ENCODE data around the gene FARP1. TPM values are rescaled to one million over a fixed set of nuclear protein-coding genes. Genes with fewer than 3 reads are reported as not detected.

The FARP1 gene
- total and polyA plus RNA-seq, 2 of the 13 experiments (the other 11 are each of a cell fraction or from before 2014, with no cell fraction given): 70.6 to 126 TPM

DNA sequence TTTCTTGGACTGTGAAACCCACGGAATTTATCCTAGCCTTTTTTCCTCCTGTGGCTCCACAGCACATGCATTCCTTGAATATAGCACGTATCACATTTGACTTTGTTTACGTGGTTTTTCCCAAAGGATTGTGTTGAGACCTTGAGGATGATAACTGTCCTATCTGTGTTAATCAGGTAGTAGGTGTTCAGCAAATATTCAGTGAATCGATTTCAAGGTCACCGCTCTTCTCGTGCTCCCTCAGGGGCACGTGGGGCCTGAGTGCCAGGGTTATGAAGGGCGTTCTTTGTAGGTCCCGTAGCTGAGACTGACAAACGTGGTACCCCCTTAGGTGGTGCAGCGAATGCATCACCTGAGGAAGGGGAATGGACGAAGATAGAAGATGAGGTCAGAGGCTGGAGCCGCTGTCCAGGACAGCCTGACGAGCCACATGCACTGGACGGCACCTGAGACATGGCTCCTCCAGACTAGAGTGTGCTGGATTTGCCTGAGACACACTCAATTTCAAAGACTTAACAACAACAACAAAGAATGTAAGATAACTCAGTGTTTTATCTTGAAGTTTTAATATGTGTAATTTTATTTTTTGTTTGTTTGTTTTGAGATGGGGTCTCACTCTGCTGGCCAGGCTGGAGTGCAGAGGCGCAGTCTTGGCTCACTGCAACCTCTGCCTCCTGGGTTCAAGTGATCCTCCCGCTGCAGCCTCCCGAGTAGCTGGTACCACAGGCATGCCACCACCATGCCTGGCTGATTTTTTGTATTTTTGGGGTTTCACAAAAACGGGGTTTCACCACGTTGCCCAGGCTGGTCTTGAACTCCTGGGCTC is 165.4 kb downstream of the FARP1 start (continued):
- TF ChIP-seq, protein P1, sequence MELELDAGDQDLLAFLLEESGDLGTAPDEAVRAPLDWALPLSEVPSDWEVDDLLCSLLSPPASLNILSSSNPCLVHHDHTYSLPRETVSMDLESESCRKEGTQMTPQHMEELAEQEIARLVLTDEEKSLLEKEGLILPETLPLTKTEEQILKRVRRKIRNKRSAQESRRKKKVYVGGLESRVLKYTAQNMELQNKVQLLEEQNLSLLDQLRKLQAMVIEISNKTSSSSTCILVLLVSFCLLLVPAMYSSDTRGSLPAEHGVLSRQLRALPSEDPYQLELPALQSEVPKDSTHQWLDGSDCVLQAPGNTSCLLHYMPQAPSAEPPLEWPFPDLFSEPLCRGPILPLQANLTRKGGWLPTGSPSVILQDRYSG (CRISPR knock-in tag; IDR thresholded peaks at IDR 0.05): no peak
- TF ChIP-seq, protein P2, sequence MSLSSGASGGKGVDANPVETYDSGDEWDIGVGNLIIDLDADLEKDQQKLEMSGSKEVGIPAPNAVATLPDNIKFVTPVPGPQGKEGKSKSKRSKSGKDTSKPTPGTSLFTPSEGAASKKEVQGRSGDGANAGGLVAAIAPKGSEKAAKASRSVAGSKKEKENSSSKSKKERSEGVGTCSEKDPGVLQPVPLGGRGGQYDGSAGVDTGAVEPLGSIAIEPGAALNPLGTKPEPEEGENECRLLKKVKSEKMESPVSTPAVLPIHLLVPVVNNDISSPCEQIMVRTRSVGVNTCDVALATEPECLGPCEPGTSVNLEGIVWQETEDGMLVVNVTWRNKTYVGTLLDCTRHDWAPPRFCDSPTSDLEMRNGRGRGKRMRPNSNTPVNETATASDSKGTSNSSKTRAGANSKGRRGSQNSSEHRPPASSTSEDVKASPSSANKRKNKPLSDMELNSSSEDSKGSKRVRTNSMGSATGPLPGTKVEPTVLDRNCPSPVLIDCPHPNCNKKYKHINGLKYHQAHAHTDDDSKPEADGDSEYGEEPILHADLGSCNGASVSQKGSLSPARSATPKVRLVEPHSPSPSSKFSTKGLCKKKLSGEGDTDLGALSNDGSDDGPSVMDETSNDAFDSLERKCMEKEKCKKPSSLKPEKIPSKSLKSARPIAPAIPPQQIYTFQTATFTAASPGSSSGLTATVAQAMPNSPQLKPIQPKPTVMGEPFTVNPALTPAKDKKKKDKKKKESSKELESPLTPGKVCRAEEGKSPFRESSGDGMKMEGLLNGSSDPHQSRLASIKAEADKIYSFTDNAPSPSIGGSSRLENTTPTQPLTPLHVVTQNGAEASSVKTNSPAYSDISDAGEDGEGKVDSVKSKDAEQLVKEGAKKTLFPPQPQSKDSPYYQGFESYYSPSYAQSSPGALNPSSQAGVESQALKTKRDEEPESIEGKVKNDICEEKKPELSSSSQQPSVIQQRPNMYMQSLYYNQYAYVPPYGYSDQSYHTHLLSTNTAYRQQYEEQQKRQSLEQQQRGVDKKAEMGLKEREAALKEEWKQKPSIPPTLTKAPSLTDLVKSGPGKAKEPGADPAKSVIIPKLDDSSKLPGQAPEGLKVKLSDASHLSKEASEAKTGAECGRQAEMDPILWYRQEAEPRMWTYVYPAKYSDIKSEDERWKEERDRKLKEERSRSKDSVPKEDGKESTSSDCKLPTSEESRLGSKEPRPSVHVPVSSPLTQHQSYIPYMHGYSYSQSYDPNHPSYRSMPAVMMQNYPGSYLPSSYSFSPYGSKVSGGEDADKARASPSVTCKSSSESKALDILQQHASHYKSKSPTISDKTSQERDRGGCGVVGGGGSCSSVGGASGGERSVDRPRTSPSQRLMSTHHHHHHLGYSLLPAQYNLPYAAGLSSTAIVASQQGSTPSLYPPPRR (CRISPR knock-in tag; IDR thresholded peaks at IDR 0.05; ENCODE audit: borderline replicate concordance): peak; percentile 78; the same call in 1 of the 2 replicates
- no peak for TF ChIP-seq ZNF317 (CRISPR knock-in tag; IDR thresholded peaks at IDR 0.05)
- TF ChIP-seq ZNF343 (CRISPR knock-in tag; IDR thresholded peaks at IDR 0.05): no peak
- TF ChIP-seq MIER3 (CRISPR knock-in tag; IDR thresholded peaks at IDR 0.05; ENCODE audit: borderline replicate concordance): peak; percentile 37; the same call in 1 of the 2 replicates
- TF ChIP-seq HNRNPH1 (optimal IDR thresholded peaks at IDR 0.05; ENCODE audit: low read depth, low read length): no peak
- no peak for TF ChIP-seq ZSCAN31 (CRISPR knock-in tag; IDR thresholded peaks at IDR 0.05; ENCODE audit: low read depth)
- TF ChIP-seq ZMYM3 (CRISPR knock-in tag; IDR thresholded peaks at IDR 0.05): no peak
- no peak for TF ChIP-seq RBAK (CRISPR knock-in tag; IDR thresholded peaks at IDR 0.05)
- no peak for TF ChIP-seq GZF1 (CRISPR knock-in tag; IDR thresholded peaks at IDR 0.05)
- TF ChIP-seq PHF21A (CRISPR knock-in tag; IDR thresholded peaks at IDR 0.05): no peak
- 0 out of 2 replicates have a peak, but pooled peaks have one; percentile 55 for TF ChIP-seq ZNF136 (CRISPR knock-in tag; IDR thresholded peaks at IDR 0.05; ENCODE audit: low read depth)
- no peak for TF ChIP-seq NBN (conservative IDR thresholded peaks at IDR 0.05)
- TF ChIP-seq PCBP1 (IDR thresholded peaks at IDR 0.05; ENCODE audit: borderline replicate concordance, low read depth, low read length): no peak
- TF ChIP-seq TBL1XR1 (IDR thresholded peaks at IDR 0.05; ENCODE audit: borderline replicate concordance, low read length, partially characterized antibody): no peak
- TF ChIP-seq PRDM15 (CRISPR knock-in tag; IDR thresholded peaks at IDR 0.05): no peak
- TF ChIP-seq HMG20B (CRISPR knock-in tag; conservative IDR thresholded peaks at IDR 0.05): no peak
- TF ChIP-seq NR2F2 (IDR thresholded peaks at IDR 0.05; ENCODE audit: borderline replicate concordance, low read depth): peak; percentile 59; the same call in 1 of the 2 replicates
- no peak for TF ChIP-seq ZNF496 (CRISPR knock-in tag; IDR thresholded peaks at IDR 0.05; ENCODE audit: insufficient replicate concordance)
- TF ChIP-seq ZC3H13 (CRISPR knock-in tag; IDR thresholded peaks at IDR 0.05): no peak

All from HepG2 (cell line).